Tibial artery (tissue), 4 donors: ENCODE measurements around the gene BCAS1.

Experiments used
- DNase-seq, 2 donors: peaks; one replicate each; pipeline ENCODE4 v3.0.0-alpha.2; 2019
- H3K27ac ChIP-seq, 2 donors: fragments of 200-600 bp; sonication (generic) in 1 of 2; 1 replicate in 1 of 2; 2 replicates in 1 of 2; pipeline ENCODE4 v1.5.1; 2018 to 2019; ENCODE audit warnings: mild to moderate bottlenecking in 1 of 2
- H3K27me3 ChIP-seq, 2 donors: fragments of 200-600 bp; sonication (generic) in 1 of 2; one replicate each; pipeline versions ENCODE4 v1.5.1 to v1.6.0; 2016 to 2019
- H3K36me3 ChIP-seq, 3 donors: fragments of 200-600 bp; sonication (generic) in 2 of 3; one replicate each; pipeline ENCODE4 v1.5.1; 2016 to 2019; ENCODE audit warnings: mild to moderate bottlenecking in 2 of 3
- H3K4me1 ChIP-seq, 4 donors: fragments of 200-600 bp; sonication (generic) in 2 of 4; 1 replicate in 3 of 4; 2 replicates in 1 of 4; pipeline ENCODE4 v1.5.1; 2016 to 2019
- H3K4me3 ChIP-seq, 2 donors: fragments of 200-600 bp; sonication (generic) in 1 of 2; 1 replicate in 1 of 2; 2 replicates in 1 of 2; pipeline ENCODE4 v1.5.1; 2018 to 2019; ENCODE audit warnings: mild to moderate bottlenecking in 2 of 2
- H3K9me3 ChIP-seq, 3 donors: fragments of 200-600 bp; sonication (generic) in 1 of 3; one replicate each; pipeline ENCODE4 v1.5.1; 2016 to 2019
- CTCF ChIP-seq, 2 experiments: fragments of 200-600 bp in 1 of 2; fragments of 450-650 bp in 1 of 2; IDR thresholded peaks; one replicate each; pipeline ENCODE4 v1.5.1; 2017 to 2019; ENCODE audit warnings: antibody characterized with exemption in 2 of 2, mild to moderate bottlenecking in 1 of 2, moderate library complexity in 1 of 2
- intact Hi-C: fragments of 100-400 bp; cut with DNase I; formaldehyde crosslinking; loops from one replicate; pipeline ENCODE4 v1.15.0; 2023; ENCODE audit warnings: low total_unique reads

Gene BCAS1

GRCh38 chr20:54029176-54029575 is 41.2 kb downstream of the BCAS1 start:
- intact Hi-C loops: no loop called here
- Histone ChIP-seq H3K4me3 (no peak overlapping the region), H3K9me3 (peaks cover 0 to 5% (median 0%) of the 10 kb centered on the region in 3 donors), H3K27me3 (peaks cover 0 to 6% of the 10 kb centered on the region in 2 donors), H3K4me1 (no peaks in the 10 kb centered on the region), H3K36me3 (no peaks in the 10 kb centered on the region), H3K27ac (no peak overlapping the region)
- DNase-seq: peak in 1 of 2 donors; percentile 59
- no peak for TF ChIP-seq CTCF (IDR thresholded peaks at IDR 0.05)

DNA sequence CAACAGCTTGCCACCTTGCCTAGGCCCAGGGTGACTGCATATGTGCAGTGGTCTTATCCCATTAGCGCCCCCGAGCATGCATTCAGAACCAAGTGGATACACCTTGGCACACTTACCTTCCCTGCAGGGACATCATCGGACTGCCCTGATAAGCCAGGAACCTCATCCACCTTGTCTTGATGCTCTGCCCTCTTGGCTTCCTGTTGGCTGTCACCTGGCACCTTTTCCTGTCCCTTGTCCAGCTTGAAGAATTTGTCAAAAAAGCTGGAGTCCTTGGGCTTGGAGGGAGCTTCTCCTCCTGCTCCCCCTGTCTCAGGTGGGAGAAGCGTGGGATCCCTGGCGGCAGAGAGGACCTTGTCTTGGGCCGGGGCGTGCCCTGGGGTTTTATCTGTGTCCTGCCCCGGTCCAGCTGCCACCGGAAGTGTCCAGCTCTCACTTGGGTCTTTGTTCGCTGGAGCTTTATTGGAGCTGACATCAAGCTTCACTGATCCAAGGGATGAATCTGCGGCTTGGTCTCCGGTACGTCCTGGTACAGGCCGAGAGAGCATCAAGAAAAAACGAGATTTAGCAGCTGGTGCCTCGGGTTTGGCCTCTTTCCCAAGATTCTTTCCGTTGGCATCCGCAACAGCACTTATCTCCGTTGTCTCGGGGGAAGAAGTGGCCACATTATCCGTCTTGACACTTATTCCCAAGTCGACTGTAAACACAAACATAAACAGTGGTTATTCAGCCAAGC is 42.0 kb downstream of the BCAS1 start:
- no peaks in the 10 kb centered on the region for H3K36me3 ChIP-seq
- H3K9me3 ChIP-seq: peaks cover 0 to 5% (median 0%) of the 10 kb centered on the region in 3 donors
- intact Hi-C loops: no loop called here
- H3K27ac ChIP-seq: no peak overlapping the region
- H3K4me3 ChIP-seq: no peak overlapping the region
- DNase-seq: no peak
- H3K4me1 ChIP-seq: no peaks in the 10 kb centered on the region
- peaks cover 0 to 6% of the 10 kb centered on the region in 2 donors for H3K27me3 ChIP-seq
- TF ChIP-seq CTCF (IDR thresholded peaks at IDR 0.05): no peak

GRCh38 chr20:54027704-54028103 is 42.7 kb downstream of the BCAS1 start:
- Histone ChIP-seq H3K9me3 (peaks cover 0 to 5% (median 0%) of the 10 kb centered on the region in 3 donors), H3K27me3 (peaks cover 0 to 6% of the 10 kb centered on the region in 2 donors), H3K27ac (no peak overlapping the region), H3K36me3 (no peaks in the 10 kb centered on the region), H3K4me3 (no peak overlapping the region), H3K4me1 (no peaks in the 10 kb centered on the region)
- DNase-seq: no peak
- TF ChIP-seq CTCF (IDR thresholded peaks at IDR 0.05): no peak
- intact Hi-C loops: no loop called here

- Histone ChIP-seq H3K4me3 (no peak overlapping the region), H3K27me3 (peaks cover 0 to 6% of the 10 kb centered on the region in 2 donors), H3K27ac (no peak overlapping the region), H3K4me1 (no peaks in the 10 kb centered on the region), H3K9me3 (no peaks in the 10 kb centered on the region), H3K36me3 (no peaks in the 10 kb centered on the region)
- intact Hi-C loops: no loop called here
- DNase-seq: no peak
- TF ChIP-seq CTCF (IDR thresholded peaks at IDR 0.05): no peak
Measured at GRCh38 chr20:54026295-54027064, 43.9 kb downstream of the BCAS1 start.

- peaks cover 0 to 6% of the 10 kb centered on the region in 2 donors for H3K27me3 ChIP-seq
- H3K27ac ChIP-seq: no peak overlapping the region
- TF ChIP-seq CTCF (IDR thresholded peaks at IDR 0.05): no peak
- DNase-seq: no peak
- intact Hi-C loops: no loop called here
- H3K9me3 ChIP-seq: no peaks in the 10 kb centered on the region
- no peak overlapping the region for H3K4me3 ChIP-seq
- no peaks in the 10 kb centered on the region for H3K4me1 ChIP-seq
- H3K36me3 ChIP-seq: no peaks in the 10 kb centered on the region
Measured at GRCh38 chr20:54025251-54025771, 45.1 kb downstream of the BCAS1 start.
